HG02678 (cell line): ENCODE measurements around the gene TMEM201.

ENCODE experiments used
- ATAC-seq: cut with Tn5 transposase; IDR thresholded peaks from one replicate; pipeline ENCODE4 v1.9.1; 2021; ENCODE audit warnings: mild to moderate bottlenecking, moderate library complexity; ENCODE audit not compliant: unreplicated experiment

Gene TMEM201

GRCh38 chr1:9651565-9652378, 63.1 kb downstream of the TMEM201 start, which contains the start of gene PIK3CD:
Gene PIK3CD (plus strand): TSS chr1:9651731. CDS start chr1:9710456, 58,725 bp downstream.
- ATAC-seq = peak; percentile 32

GRCh38 chr1:9652379-9653209, 63.9 kb downstream of the TMEM201 start:
- peak; percentile 34 for ATAC-seq

- ATAC-seq = no peak
These were observed 64.4 kb downstream of the TMEM201 start for GRCh38 chr1:9653210-9653490.

GRCh38 chr1:9653491-9654050, 64.9 kb downstream of the TMEM201 start:
- ATAC-seq = no peak

- no peak for ATAC-seq
These were observed 65.5 kb downstream of the TMEM201 start for GRCh38 chr1:9654051-9654833.

- no peak for ATAC-seq
These were observed 66.4 kb downstream of the TMEM201 start for GRCh38 chr1:9654834-9655723.

- ATAC-seq = no peak
These were observed 67.1 kb downstream of the TMEM201 start for GRCh38 chr1:9655836-9656235.

GRCh38 chr1:9657521-9658032, 68.9 kb downstream of the TMEM201 start:
- ATAC-seq = no peak

- no peak for ATAC-seq
These were observed 69.5 kb downstream of the TMEM201 start for GRCh38 chr1:9658199-9658598.

- no peak for ATAC-seq
These were observed 70.6 kb downstream of the TMEM201 start for GRCh38 chr1:9659328-9659727.

- ATAC-seq = no peak
These were observed 74.5 kb downstream of the TMEM201 start for GRCh38 chr1:9663257-9663656.
